SK-N-SH (cell line): ENCODE results near the gene NAXD.

ENCODE experiments used
- CHD2 ChIP-seq: fragments of 150-350 bp; IDR thresholded peaks from 2 replicates; pipeline ENCODE4 v1.6.1; 2018; ENCODE audit warnings: low read length; ENCODE audit not compliant: partially characterized antibody
- CTCF ChIP-seq: fragments of 200-600 bp; sonication (generic); IDR thresholded peaks from 2 replicates; pipeline ENCODE4 v1.6.1; 2017; ENCODE audit warnings: antibody characterized with exemption, mild to moderate bottlenecking, moderate library complexity
- NRF1 ChIP-seq: IDR thresholded peaks from 2 replicates; pipeline ENCODE4 v1.6.1; 2012; ENCODE audit warnings: low read depth, mild to moderate bottlenecking, low read length
- RAD21 ChIP-seq: IDR thresholded peaks from 2 replicates; pipeline ENCODE4 v1.6.1; 2012; ENCODE audit warnings: mild to moderate bottlenecking, low read length
- RFX5 ChIP-seq: IDR thresholded peaks from 2 replicates; pipeline ENCODE4 v1.6.1; 2012; ENCODE audit warnings: mild to moderate bottlenecking, improper control_type of control experiment, low read length
- SIN3A ChIP-seq: IDR thresholded peaks from 2 replicates; pipeline ENCODE4 v1.6.1; 2012; ENCODE audit warnings: low read depth, mild to moderate bottlenecking, low read length, moderate library complexity, borderline replicate concordance
- SMC3 ChIP-seq: IDR thresholded peaks from 2 replicates; pipeline ENCODE4 v1.6.1; 2012; ENCODE audit warnings: low read depth, low read length, improper control_type of control experiment
- USF2 ChIP-seq: fragments of 150-350 bp; IDR thresholded peaks from 2 replicates; pipeline ENCODE4 v1.6.1; 2017; ENCODE audit warnings: antibody characterized with exemption, low read length, low read depth, borderline replicate concordance
- YY1 ChIP-seq: IDR thresholded peaks from 2 replicates; pipeline ENCODE4 v1.4.0; 2012; ENCODE audit warnings: low read depth, mild to moderate bottlenecking

GRCh38 chr13:110576736-110577476 is 38.4 kb upstream of the NAXD start:
- TF ChIP-seq SMC3 (no peak), USF2 (no peak), RAD21 (no peak), CTCF (no peak), SIN3A (no peak), YY1 (no peak), NRF1 (no peak), CHD2 (no peak), RFX5 (no peak)
